ENCODE results near the gene PACS1. TPM values are rescaled to one million over a fixed set of nuclear protein-coding genes. Genes with fewer than 3 reads are reported as not detected.

The PACS1 gene
- total and polyA plus RNA-seq, 2 donors (not counting 1 experiment from before 2014, with no cell fraction given) = 131 to 303 TPM

DNA sequence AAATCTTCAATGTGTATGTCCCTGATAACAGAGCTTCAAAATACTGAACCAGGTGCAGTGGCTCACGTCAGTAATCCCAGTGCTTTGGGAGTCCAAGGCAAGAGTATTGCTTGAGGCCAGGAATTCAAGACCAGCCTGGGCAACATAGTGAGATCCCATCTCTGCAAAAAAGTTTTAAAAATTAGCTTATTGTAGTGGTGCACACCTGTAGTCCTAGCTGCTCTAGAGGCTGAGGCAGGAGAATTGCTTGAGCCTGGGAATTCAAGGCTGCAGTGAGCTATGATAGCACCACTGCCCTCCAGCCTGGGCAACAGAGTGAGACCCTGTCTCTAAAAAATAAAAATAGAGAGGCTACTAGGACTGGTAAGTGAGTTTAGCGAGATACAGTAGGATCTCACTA is 84.0 kb downstream of the PACS1 start:
- H3K27ac ChIP-seq (ENCODE audit: low read length in 2 of 2) = no peak overlapping the region
- intact Hi-C loops (cut with micrococcal nuclease) = no loop called here
- no peak overlapping the region for H3K9ac ChIP-seq (ENCODE audit: low read length)
- DNase-seq = no peak
- peaks cover 0 to 3% (median 3%) of the 10 kb centered on the region in 3 donors for H3K9me3 ChIP-seq (ENCODE audit: control extremely low read depth in 1 of 3, control insufficient read depth in 2 of 3, insufficient read depth in 1 of 3, low read length in 2 of 3)
- ATAC-seq (ENCODE audit: low read depth) = no peak
- POLR2A ChIA-PET = no interaction called here
- TF ChIP-seq EZH2 (IDR thresholded peaks at IDR 0.05; ENCODE audit: borderline replicate concordance, insufficient read depth, low read depth, low read length, poor library complexity, severe bottlenecking) = no peak
- TF ChIP-seq, protein P1, sequence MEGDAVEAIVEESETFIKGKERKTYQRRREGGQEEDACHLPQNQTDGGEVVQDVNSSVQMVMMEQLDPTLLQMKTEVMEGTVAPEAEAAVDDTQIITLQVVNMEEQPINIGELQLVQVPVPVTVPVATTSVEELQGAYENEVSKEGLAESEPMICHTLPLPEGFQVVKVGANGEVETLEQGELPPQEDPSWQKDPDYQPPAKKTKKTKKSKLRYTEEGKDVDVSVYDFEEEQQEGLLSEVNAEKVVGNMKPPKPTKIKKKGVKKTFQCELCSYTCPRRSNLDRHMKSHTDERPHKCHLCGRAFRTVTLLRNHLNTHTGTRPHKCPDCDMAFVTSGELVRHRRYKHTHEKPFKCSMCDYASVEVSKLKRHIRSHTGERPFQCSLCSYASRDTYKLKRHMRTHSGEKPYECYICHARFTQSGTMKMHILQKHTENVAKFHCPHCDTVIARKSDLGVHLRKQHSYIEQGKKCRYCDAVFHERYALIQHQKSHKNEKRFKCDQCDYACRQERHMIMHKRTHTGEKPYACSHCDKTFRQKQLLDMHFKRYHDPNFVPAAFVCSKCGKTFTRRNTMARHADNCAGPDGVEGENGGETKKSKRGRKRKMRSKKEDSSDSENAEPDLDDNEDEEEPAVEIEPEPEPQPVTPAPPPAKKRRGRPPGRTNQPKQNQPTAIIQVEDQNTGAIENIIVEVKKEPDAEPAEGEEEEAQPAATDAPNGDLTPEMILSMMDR (IDR thresholded peaks at IDR 0.05) = no peak
- H3K4me3 ChIP-seq (ENCODE audit: control extremely low read depth in 1 of 5, extremely low read depth in 1 of 5, insufficient read depth in 1 of 5, low read depth in 2 of 5, low read length in 4 of 5) = no peak overlapping the region
- WGBS (ENCODE audit: insufficient coverage) = 100% methylated on average over 1 of the region's 2 CpGs
- H4K20me1 ChIP-seq (ENCODE audit: control insufficient read depth, insufficient read depth, low read length, poor library complexity, severe bottlenecking) = peaks cover 71% of the 10 kb centered on the region
- no peak overlapping the region for H2AFZ ChIP-seq (ENCODE audit: insufficient read depth, low read depth, low read length, poor library complexity, severe bottlenecking)
- no peaks in the 10 kb centered on the region for H3K27me3 ChIP-seq (replicated peaks in 1 of 4; ENCODE audit: control extremely low read depth in 1 of 4, control insufficient read depth in 3 of 4, insufficient read depth in 4 of 4, low read length in 3 of 4)
- H3K4me3 Mint-ChIP-seq = no peak overlapping the region
- H3K36me3 ChIP-seq (replicated peaks in 1 of 2; ENCODE audit: control extremely low read depth in 1 of 2, control insufficient read depth in 1 of 2, extremely low read depth in 1 of 2, insufficient read depth in 2 of 2, low read length in 1 of 2) = peaks cover 0 to 4% of the 10 kb centered on the region in 2 experiments
- H3K79me2 ChIP-seq (ENCODE audit: control insufficient read depth, insufficient read depth, low read length) = peaks cover 91% of the 10 kb centered on the region
- peaks cover 7 to 17% of the 10 kb centered on the region in 2 donors for H3K4me1 ChIP-seq (ENCODE audit: control insufficient read depth in 2 of 2, insufficient read depth in 2 of 2, low read length in 2 of 2)
- no peak overlapping the region for H3K4me2 ChIP-seq (replicated peaks; ENCODE audit: low read depth, low read length, poor library complexity, severe bottlenecking)
- H3K27ac Mint-ChIP-seq = no peak overlapping the region
- H3K4me1 Mint-ChIP-seq = peaks cover 39% of the 10 kb centered on the region
- no peaks in the 10 kb centered on the region for H3K27me3 Mint-ChIP-seq
- H3K9me3 Mint-ChIP-seq (ENCODE audit: insufficient read depth) = no peaks in the 10 kb centered on the region
- CTCF ChIA-PET = no interaction called here

DNA sequence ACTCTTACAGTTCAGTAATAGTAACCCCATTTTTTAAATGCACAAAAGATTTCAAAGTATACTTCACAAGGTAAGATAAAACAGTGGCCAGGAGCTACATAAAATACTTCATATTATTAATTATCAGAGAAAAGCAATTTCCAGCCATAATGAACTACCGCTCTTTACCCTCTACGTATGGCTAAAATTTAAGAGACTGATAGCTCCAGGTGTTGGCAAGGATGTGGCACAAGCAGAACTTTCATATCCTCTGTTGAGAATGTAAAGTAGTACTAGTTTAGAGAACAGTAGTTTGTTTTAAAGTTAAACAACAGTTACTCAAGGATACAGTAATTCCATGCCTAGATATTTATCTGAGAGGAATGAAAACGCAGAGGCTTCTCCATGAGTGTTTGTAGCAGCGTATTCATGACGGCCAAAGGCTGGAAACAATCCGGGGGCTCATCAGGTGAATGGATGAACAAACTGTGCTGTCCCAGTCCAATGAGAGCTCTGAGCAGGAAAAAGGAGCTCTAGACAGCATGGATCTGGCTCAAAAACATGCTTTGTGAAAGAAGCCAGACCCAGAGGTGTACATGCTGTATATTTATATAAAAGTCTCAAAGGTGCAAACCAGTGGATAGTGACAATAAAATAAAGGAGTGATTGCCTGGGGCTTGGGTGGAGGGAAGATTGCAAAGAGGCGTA is 85.5 kb downstream of the PACS1 start:
- peaks cover 33% of the 10 kb centered on the region for H3K4me1 Mint-ChIP-seq
- intact Hi-C loops (cut with micrococcal nuclease) = no loop called here
- POLR2A ChIA-PET = no interaction called here
- H3K9me3 Mint-ChIP-seq (ENCODE audit: insufficient read depth) = no peaks in the 10 kb centered on the region
- DNase-seq (no peak), ATAC-seq (ENCODE audit: low read depth) (no peak)
- TF ChIP-seq EZH2 (IDR thresholded peaks at IDR 0.05; ENCODE audit: borderline replicate concordance, insufficient read depth, low read depth, low read length, poor library complexity, severe bottlenecking) = no peak
- TF ChIP-seq, protein P1 (IDR thresholded peaks at IDR 0.05) = no peak
- no peak overlapping the region for H3K27ac Mint-ChIP-seq
- Histone ChIP-seq H3K4me1 (ENCODE audit: control insufficient read depth in 2 of 2, insufficient read depth in 2 of 2, low read length in 2 of 2) (peaks cover 7 to 12% of the 10 kb centered on the region in 2 donors), H3K79me2 (ENCODE audit: control insufficient read depth, insufficient read depth, low read length) (peaks cover 88% of the 10 kb centered on the region), H3K4me3 (ENCODE audit: control extremely low read depth in 1 of 5, extremely low read depth in 1 of 5, insufficient read depth in 1 of 5, low read depth in 2 of 5, low read length in 4 of 5) (no peak overlapping the region), H3K27ac (ENCODE audit: low read length in 2 of 2) (no peak overlapping the region), H3K9me3 (ENCODE audit: control extremely low read depth in 1 of 3, control insufficient read depth in 2 of 3, insufficient read depth in 1 of 3, low read length in 2 of 3) (peaks cover 0 to 3% (median 3%) of the 10 kb centered on the region in 3 donors), H4K20me1 (ENCODE audit: control insufficient read depth, insufficient read depth, low read length, poor library complexity, severe bottlenecking) (peaks cover 68% of the 10 kb centered on the region), H2AFZ (ENCODE audit: insufficient read depth, low read depth, low read length, poor library complexity, severe bottlenecking) (no peak overlapping the region), H3K4me2 (replicated peaks; ENCODE audit: low read depth, low read length, poor library complexity, severe bottlenecking) (no peak overlapping the region), H3K9ac (ENCODE audit: low read length) (no peak overlapping the region), H3K36me3 (replicated peaks in 1 of 2; ENCODE audit: control extremely low read depth in 1 of 2, control insufficient read depth in 1 of 2, extremely low read depth in 1 of 2, insufficient read depth in 2 of 2, low read length in 1 of 2) (peaks cover 0 to 4% of the 10 kb centered on the region in 2 experiments), H3K27me3 (replicated peaks in 1 of 4; ENCODE audit: control extremely low read depth in 1 of 4, control insufficient read depth in 3 of 4, insufficient read depth in 4 of 4, low read length in 3 of 4) (no peaks in the 10 kb centered on the region)
- H3K4me3 Mint-ChIP-seq = no peak overlapping the region
- no peaks in the 10 kb centered on the region for H3K27me3 Mint-ChIP-seq
- CTCF ChIA-PET = no interaction called here
- 98% methylated on average over 4 of the region's 7 CpGs for WGBS (ENCODE audit: insufficient coverage)
